Activated CD8-positive, alpha-beta memory T cell treated with anti-CD3 and anti-CD28 coated beads, Interleukin-2, amount 50 U/mL, for 1 hour (primary cell): Measurements from ENCODE around the gene ARNT2.

ENCODE experiments used
- DNase-seq: peaks from one replicate; pipeline ENCODE4 v3.0.0-alpha.2; 2020; ENCODE audit errors: extremely low read depth

Gene ARNT2

DNA sequence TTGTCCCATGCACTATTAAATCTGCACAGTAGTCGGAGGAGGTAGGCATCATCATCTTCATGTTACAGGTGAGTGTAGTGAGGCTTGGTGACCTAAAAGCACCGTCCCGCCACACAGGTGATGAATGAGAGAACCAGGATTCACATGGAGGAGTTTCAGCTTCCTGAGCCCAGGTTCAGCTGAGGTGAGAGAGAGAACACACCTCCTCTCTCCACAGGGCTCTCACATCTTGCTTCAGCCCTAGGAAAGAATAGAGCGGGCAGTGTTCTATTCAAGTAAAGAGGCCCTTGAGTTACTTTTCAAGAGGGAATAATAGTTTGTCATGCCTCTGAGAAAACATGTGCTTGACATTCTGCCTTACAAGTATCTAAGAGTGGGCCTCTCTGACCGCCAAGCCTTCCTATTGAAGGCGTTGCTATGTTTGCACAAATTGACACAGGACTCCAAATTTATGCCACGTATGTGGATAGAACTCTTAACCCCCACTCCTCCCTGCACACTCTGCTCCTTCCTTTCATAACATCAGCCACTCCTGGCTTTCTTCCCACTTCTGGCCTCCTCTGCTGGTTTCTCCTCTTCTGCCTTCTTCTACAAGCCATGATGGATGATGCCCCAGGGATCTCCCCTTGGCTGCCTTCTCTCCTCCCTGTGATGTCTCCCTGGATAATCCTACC lies 152.6 kb downstream of the ARNT2 start:
- no peak for DNase-seq

DNA sequence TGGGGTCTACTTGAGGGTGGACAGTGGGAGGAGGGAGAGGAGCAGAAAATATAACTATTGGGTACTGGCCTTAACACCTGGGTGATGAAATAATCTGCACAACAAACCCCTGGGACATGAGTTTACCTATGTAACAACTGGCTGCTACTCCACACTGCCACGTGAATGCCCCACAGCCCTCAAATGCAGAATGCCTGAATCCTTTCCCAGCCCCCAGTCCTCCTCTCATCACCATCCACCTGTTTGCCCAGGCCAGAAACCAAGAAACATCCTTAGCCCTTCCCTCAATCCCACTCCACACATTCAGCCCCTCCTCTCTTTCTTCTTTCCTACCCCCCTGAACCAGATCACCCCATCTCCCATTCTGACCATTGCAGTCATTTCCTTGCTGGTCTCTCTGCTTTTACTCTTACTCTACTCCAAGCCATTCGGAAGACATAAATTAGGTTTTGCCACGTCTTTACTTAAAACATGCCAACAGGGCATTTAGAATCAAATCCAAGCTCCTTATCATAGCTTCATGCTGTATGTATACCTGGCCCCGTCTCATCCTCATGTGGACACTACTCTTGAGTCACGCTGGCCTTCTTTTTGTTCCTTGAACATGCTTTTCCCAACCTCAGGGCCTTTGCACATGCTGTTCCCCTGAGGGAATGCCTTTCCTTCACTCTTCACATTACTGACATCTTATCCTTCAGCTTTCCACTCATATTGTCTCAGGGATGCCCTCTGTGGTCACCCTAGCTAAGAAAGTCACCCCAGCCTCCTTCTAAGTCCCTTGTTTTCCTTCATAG lies 153.5 kb downstream of the ARNT2 start:
- no peak for DNase-seq

DNA sequence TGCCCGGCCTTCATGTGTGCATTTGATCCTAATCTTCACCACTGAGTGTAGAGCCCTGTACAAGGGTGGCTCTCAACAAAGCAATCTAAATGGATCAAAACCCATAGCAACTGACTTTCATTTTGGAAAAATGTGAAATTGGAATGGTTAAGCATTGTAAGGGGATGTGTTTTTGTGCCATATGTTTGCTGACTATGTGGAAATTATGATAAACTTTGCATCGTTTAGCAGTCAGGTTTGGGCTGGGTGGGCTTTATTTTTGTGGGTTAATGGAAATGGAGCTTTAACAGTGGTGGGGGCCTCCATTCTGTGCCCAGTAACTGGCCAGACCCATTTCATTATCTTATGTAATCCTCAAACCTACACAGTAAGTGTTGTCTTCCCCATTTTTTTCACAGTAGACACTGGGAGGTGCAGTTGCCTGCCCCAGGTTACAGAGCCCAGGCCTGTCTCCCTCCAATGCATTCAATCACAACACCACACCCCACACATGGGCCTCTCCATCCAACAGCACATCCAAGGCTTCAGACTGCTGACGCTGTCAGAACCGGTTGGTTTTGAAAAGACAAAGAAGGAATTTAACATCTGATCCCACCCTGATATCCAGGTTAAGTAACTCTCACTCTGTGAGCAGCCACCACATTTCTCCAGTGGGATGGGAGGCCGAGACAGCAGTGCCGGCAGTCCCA lies 154.6 kb downstream of the ARNT2 start:
- DNase-seq: no peak

DNA sequence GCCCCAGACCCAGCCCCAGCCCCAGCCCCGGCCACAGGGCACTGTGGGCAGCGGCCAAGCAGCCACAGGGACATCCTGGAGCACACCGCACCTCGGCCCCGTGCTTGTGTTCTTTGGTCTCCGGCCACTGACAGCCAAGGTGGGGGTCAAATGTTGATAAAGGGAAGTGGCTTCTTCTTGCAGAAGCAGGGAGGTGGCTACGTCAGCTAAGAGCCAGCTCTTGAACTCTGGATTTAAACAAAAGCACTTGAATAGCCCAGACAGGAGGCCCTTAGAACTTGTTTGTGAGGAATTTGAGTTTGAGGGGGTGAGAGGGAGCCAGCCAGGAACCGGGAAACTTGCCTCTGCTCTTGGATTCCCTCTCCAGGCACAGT lies 155.1 kb downstream of the ARNT2 start:
- DNase-seq: no peak

DNA sequence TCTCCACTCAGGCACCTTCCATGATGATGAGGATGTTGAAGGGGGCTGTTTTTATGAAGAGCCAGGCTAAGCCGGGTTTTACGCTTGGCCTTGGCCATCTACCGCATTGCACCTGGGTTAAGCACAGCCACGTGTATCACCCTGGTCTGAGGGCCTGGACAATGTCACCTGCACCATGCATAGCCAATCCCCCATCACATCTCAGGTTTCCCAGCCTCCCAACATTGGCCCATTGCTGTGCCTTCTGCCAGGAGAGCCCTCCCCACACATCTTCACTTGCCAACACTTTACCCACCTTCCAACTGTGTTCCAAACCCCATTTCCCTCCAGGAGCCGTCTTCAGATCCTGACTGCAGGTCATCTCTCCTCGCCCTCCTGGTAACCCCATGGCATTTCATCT lies 155.6 kb downstream of the ARNT2 start:
- DNase-seq: no peak

DNA sequence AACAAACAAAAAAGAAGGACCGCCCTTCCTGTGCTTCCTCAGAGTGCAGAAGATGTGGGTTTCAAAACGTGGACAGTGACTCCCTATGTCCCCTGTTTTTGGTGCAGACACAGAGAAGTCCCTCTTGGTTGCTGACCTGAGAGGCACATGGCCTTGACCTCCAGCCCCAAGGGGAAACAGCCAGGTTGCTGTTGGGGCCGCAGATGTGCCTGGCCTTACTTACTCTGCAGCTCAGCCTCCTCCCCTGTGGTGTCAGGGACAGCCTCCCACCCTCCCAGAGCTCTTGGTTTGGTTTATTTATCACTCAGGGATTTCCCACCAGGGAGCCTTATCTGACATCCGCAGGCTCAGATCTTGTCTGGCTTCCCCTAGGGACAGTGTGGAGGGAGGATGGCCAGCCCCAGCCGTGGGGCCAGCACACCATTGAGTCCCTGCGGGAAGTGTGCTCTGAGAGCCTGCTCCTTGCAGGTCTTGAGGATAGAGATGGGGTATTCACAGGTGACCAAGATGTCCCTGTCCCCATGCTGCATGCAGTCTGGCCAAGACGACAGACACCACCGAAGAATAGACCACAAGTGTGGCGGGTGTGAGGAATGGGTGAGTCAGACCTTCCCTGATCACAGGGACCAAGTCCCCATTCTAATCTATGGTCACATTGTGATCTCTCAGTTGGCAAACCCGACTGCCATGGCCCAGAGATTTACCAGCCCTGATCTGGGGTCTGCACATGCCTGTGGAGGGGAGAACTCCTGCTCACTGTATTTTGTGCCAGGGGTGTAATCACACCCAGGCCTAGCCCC lies 156.6 kb downstream of the ARNT2 start:
- DNase-seq: no peak

DNA sequence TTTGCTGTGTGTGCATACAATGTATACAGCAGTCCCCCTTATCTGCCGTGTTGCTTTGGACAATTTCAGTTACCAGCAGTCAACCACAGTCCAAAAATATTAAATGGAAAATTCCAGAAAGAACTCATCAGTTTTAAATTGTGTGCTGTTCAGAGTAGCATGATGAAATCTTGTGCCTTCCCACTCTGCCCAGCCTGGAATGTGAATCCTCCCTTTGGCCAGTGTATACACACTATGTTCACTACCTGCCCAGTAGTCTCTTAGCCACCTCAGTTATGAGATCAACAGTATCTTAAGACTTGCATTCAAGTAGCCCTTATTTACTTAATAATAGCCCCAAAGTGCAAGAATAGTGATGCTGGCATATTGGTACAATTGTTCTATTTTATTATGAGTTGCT lies 157.3 kb downstream of the ARNT2 start:
- DNase-seq: no peak

DNA sequence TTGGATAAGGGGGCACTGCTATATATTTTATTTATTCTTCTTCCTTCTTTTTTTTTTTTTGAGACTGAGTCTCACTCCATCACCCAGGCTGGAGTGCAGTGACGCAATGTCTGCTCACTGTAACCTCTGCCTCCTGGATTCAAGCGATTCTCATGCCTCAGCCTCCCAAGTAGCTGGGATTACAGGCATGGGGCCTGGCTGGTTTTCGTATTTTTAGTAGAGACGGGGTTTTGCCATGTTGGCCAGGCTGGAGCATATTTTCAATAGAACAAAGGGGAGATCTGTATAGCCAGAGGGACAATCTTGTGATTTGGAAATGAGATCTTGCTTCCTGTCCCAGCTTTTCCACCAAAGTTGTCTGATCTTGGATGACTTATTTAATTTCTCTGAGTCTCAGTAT lies 157.9 kb downstream of the ARNT2 start:
- DNase-seq: no peak

DNA sequence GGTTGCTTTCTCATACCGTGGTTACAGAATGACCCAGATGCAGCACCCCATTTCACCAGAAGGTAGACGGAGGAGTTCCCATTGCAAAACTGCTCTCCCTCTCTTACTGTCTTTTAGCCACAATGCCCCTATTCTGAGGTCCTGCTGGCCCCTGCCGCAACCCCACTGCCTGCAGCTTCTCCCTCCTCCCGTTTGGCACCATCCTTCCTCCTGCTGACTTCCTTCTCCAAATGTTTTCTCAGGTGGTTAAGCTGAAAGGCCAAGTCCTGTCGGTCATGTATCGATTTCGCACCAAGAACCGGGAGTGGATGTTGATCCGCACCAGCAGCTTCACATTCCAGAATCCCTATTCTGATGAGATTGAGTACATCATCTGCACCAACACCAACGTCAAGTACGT lies 158.7 kb downstream of the ARNT2 start:
- DNase-seq: no peak

DNA sequence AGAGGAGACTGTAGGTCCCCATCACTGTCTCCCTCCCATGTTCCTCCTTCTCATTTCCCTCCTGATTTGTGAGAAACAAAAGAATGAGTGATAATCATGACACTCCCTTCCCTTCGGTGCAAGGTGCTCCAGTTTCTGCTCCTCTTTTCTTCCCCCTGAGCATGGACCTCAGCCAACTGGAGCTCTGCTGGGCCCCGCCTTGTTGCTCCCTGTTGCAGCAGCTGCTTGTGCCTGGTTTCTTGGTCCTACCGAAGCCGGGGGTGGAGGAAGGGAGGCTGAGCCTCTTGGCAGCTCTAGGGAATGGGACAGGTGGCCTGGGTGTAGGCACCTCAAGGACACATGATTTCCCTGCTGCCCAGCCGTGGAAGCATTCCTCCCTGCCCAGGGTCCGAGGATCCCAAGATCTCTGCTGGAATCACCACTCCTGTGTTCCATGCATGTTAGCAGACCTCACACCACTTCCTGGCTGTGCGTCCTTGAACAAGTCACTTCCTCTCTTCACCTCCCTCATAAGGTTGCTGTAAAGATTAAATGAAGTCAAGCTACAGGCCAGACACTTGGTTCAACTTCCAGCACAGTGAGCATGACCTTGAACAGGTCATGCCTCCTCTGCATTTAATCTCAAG lies 159.3 kb downstream of the ARNT2 start:
- no peak for DNase-seq

DNA sequence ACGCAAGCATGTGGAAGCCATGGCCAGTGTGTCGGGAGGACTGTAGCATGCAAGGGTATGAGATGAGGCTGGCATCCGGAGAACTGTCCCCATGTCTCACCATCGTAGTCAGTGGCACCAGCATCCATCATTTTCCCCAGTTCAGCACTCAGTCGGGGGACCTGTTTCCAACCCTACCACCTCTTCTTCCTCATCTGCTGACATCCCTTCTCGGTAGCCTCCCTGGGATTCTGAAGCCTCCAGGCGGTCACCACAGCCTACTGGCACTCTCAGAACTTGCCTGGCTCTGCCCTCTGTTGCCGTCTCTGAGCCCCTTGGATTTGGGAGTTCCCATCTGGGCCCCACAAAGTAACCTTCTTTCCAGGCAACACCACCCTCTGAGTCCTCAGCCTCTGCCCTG lies 159.9 kb downstream of the ARNT2 start:
- no peak for DNase-seq

DNA sequence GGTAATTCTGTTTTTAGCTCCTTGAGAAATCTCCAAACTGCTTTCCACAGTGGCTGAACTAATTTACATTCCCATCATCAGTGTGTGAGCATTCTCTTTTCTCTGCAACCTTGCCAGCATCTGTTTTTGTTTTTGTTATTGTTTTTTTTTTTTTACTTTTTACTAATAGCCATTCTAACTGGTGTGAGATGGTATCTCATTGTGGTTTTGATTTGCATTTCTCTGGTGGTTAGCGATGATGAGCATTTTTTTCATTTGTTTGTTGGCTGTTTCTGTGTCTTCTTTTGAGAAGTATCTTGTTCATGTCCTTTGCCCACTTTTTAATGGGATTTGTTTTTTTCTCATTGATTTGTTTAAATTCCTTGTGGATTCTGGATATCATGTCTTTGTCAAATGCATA lies 161.2 kb downstream of the ARNT2 start:
- DNase-seq: no peak

DNA sequence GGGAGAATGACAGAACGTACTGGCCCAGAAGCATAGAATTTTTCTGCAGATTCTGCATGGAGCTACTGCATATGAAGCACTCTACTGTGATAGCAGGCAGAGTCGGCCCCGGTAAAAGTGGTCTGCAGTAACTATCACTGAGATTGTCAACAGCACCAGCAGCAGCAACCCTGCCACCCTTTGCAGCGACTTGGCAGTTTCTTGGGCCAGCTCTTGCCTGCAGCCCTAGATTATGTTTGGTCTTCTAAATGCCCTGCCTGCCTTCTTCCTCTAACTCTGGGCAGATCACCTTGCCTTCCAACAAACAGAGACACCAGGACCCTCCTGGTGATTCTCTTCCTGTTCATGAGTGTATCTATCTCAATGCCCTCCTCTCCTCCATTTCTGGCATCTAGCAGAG lies 161.8 kb downstream of the ARNT2 start:
- DNase-seq: no peak

DNA sequence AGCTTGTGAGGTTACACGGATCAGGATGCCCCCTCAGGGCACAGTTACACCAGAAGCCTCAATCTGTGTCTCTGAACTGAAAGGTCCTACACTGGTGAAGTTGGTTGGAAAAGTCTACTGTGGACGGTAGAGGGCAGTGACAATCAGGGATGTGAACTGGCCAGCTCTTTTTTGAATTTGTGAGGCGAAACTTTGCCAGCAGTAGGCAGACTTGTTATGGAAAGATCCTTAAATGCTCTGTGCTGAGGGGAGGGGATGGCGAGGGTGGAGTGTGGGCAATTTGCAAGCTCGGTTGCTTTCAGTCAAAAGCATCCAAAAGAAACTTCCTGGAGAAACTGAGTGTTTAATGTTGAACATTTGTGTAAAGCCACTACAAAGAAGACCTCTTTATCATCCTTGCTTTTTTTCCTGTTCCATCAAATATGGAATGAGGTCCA lies 163.6 kb downstream of the ARNT2 start:
- no peak for DNase-seq

DNA sequence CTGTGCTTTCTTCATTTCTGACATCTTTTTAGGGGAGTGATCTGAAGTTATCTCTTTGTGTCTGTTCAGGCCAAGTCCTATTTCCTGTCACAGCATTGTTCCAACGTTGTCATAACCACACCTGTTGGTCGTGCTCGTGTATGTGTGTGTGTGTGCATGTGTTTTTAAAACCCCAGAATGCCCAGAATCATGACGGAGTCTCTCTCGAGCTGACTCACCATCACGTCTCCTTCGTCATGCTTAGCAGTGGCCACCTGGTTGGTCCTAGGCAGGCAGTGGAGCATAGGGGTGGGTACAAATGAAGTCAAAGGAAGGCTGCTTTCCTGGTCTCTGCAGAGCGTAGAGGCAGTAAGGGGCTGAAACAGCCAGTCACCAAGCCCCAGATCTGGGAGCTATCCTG lies 164.1 kb downstream of the ARNT2 start:
- no peak for DNase-seq

DNA sequence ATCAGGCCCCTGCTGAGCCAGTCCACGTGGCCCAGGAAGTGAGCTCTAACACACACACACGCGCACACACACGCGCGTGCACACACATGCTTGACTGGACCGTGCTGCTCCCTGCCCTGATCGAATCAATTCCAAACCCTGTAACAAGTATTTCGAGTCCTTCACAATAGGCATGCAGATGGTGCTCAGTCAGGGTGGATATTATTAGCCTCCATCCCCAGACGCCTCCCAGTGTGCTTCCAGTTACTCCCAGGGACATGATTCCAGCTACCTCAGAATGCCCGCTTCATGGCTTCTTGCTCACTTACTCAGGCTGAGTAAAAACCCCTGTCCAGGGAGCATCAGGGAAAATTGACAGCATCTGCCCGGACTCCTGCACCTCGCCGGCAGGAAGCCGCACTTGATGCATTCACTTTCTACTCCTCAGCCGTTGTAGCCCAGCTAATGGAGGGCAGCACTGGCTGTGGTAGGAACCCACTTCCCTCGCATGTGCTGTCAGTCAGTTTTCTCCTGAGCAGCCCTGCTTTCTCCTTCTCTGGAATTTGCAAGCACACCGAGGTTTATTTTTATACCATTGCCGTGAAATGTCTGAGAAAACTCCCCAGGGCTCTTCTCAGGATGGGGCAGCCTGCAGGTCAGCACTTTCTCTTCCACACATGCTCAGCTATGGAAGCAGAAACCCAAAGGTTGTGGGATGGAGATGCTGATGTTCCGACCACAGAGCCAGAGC lies 164.9 kb downstream of the ARNT2 start:
- DNase-seq: no peak

DNA sequence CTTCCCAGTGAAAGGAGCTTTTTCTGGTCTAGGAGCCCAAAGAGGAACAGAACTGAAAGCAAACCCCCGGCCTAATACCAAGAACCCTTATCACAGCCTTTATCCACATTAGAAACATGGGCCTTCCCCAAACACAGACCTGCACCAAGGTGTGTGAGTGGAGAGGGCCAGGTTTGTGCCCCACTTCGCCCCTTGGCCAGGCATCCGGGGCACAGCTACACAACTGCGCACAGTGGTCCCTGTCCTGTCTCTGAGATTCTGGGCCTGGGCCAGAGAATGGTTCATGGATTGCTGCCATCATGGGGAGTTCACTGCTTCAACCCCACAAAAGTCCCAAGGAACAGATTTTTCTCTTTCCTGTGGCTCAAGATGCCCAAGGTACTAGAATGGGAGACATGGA lies 165.5 kb downstream of the ARNT2 start:
- DNase-seq: no peak

DNA sequence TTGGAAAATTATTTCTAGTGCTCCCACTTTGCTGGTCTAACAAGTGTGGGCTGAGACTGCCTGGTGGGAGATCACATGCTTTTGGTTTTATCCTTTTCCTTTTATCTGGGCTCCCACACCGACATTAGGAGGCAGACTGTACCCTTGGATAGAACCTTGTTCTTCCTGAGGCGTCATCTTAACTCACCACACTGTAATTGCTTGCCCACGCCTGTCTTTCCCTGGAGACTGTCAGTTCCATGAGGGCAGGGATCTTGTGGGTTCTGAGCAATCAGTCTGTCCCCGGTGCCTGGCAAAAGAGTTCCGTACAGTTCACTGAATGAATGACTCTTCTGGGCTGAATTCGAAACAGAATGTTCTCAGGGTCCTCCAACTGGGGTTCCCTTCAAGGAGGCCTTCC lies 166.4 kb downstream of the ARNT2 start:
- DNase-seq: no peak

DNA sequence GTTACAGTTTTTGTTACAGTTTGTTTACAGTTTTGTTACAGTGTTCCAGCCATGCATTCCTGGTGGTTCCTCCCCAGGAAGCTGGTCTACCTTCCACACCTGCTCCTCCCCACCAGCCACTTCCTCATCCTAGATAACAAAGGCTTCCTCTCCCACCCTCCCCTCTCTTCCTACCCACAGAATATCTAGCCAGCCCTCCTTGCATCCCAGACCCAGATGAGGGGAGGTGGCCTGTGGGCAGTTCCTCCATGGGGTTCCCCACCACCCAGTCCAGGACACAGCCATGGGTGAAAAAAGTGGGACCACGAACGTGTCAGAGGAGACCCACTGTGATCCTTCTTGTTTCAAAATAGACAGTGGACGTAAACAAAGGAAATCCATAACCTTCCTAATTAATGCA lies 168.2 kb downstream of the ARNT2 start:
- no peak for DNase-seq

DNA sequence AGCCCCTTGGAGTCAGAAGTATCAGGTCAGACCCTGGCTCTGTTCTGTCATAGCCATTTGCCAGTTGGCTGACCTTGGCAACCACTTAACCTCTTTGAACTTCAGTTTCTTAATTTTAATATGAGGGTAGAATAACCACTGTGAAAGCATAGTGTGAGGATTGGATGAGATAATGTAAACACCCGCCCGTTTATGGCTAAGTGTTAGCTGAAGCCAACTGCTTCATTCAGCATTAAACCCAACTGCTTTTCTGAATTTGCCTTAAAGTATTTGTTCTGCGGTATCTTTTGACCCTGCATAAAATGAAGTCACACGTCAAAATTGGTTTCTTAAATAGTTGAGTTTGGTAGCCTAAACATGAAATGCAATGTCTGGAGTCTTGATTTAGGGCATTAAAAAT lies 169.4 kb downstream of the ARNT2 start:
- DNase-seq: no peak

DNA sequence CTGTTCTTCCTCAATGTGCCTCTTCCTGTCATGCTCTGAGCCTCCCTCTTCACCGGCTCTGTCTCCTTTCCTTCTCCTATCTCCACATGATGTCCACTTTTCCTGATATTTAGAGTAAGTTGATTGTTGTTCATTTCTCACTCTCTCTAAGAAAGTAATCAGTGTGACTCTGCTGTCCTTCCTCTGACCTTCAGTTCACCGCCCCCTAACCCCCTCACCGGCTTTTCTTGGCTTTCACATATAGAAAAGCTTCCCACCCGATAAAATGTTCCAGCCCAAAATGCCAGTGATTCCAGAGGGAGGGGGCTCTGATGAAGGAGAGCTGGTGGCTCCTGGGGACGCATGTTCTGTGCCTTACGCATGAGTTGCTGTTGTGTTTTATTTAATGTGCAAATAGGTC lies 170.4 kb downstream of the ARNT2 start:
- no peak for DNase-seq
